ENCODE results near the gene PPM1D.
"Not testable (repeated sequence)": the region's sequence is repeated elsewhere in the genome, so short reads cannot be mapped to it uniquely, and the experiment has no call there.

The PPM1D gene

GRCh38 chr17:60599620-60600489 lies at the start of gene PPM1D:
Gene PPM1D, plus strand, starts transcription at chr17:60600193. Its CDS starts 222 bp downstream, at chr17:60600415.
- no peaks in the 10 kb centered on the region for H3K36me3 ChIP-seq (ENCODE audit: insufficient read depth, low read length)
- peaks cover 18% of the 10 kb centered on the region for H3K4me1 ChIP-seq (ENCODE audit: control insufficient read depth, insufficient read depth, low read length, unreplicated experiment)
- H3K79me2 ChIP-seq (ENCODE audit: control insufficient read depth, insufficient read depth, low read length, unreplicated experiment), result peaks cover 44% of the 10 kb centered on the region
- H3K4me3 ChIP-seq (ENCODE audit: low read depth, low read length), result peak within 1 kb of the TSS; percentile 86
- peak within 1 kb of the TSS; percentile 93 for H2AFZ ChIP-seq (ENCODE audit: low read length, unreplicated experiment)
- peak within 1 kb of the TSS; percentile 87 for H3K27ac ChIP-seq (ENCODE audit: low read depth, low read length)
- H3K27me3 ChIP-seq (ENCODE audit: insufficient read depth, low read length), result no peaks in the 10 kb centered on the region

GRCh38 chr17:60552255-60552654 lies 47.7 kb upstream of the PPM1D start:
- H3K4me1 ChIP-seq (ENCODE audit: control insufficient read depth, insufficient read depth, low read length, unreplicated experiment); H3K27ac ChIP-seq (ENCODE audit: low read depth, low read length); H2AFZ ChIP-seq (ENCODE audit: low read length, unreplicated experiment); H3K4me3 ChIP-seq (ENCODE audit: low read depth, low read length); H3K27me3 ChIP-seq (ENCODE audit: insufficient read depth, low read length); H3K36me3 ChIP-seq (ENCODE audit: insufficient read depth, low read length); H3K79me2 ChIP-seq (ENCODE audit: control insufficient read depth, insufficient read depth, low read length, unreplicated experiment): not testable (repeated sequence)

- H3K27ac ChIP-seq (ENCODE audit: low read depth, low read length), result no peak overlapping the region
- H3K27me3 ChIP-seq (ENCODE audit: insufficient read depth, low read length), result no peaks in the 10 kb centered on the region
- H3K79me2 ChIP-seq (ENCODE audit: control insufficient read depth, insufficient read depth, low read length, unreplicated experiment), result no peaks in the 10 kb centered on the region
- no peak overlapping the region for H3K4me3 ChIP-seq (ENCODE audit: low read depth, low read length)
- no peak overlapping the region for H2AFZ ChIP-seq (ENCODE audit: low read length, unreplicated experiment)
- no peaks in the 10 kb centered on the region for H3K4me1 ChIP-seq (ENCODE audit: control insufficient read depth, insufficient read depth, low read length, unreplicated experiment)
- no peaks in the 10 kb centered on the region for H3K36me3 ChIP-seq (ENCODE audit: insufficient read depth, low read length)
Observed at GRCh38 chr17:60554377-60554788, 45.6 kb upstream of the PPM1D start.

GRCh38 chr17:60555786-60556185 lies 44.2 kb upstream of the PPM1D start:
- Histone ChIP-seq H2AFZ (ENCODE audit: low read length, unreplicated experiment) (no peak overlapping the region), H3K4me3 (ENCODE audit: low read depth, low read length) (no peak overlapping the region), H3K27ac (ENCODE audit: low read depth, low read length) (no peak overlapping the region), H3K79me2 (ENCODE audit: control insufficient read depth, insufficient read depth, low read length, unreplicated experiment) (no peaks in the 10 kb centered on the region), H3K4me1 (ENCODE audit: control insufficient read depth, insufficient read depth, low read length, unreplicated experiment) (no peaks in the 10 kb centered on the region), H3K27me3 (ENCODE audit: insufficient read depth, low read length) (no peaks in the 10 kb centered on the region), H3K36me3 (ENCODE audit: insufficient read depth, low read length) (no peaks in the 10 kb centered on the region)

GRCh38 chr17:60557805-60558204 lies 42.2 kb upstream of the PPM1D start:
- H3K79me2 ChIP-seq (ENCODE audit: control insufficient read depth, insufficient read depth, low read length, unreplicated experiment), result no peaks in the 10 kb centered on the region
- no peak overlapping the region for H3K4me3 ChIP-seq (ENCODE audit: low read depth, low read length)
- H2AFZ ChIP-seq (ENCODE audit: low read length, unreplicated experiment), result no peak overlapping the region
- no peaks in the 10 kb centered on the region for H3K36me3 ChIP-seq (ENCODE audit: insufficient read depth, low read length)
- H3K4me1 ChIP-seq (ENCODE audit: control insufficient read depth, insufficient read depth, low read length, unreplicated experiment), result no peaks in the 10 kb centered on the region
- H3K27ac ChIP-seq (ENCODE audit: low read depth, low read length), result no peak overlapping the region
- H3K27me3 ChIP-seq (ENCODE audit: insufficient read depth, low read length), result no peaks in the 10 kb centered on the region

GRCh38 chr17:60559659-60559994 lies 40.4 kb upstream of the PPM1D start:
- Histone ChIP-seq H3K27me3 (ENCODE audit: insufficient read depth, low read length) (no peaks in the 10 kb centered on the region), H3K36me3 (ENCODE audit: insufficient read depth, low read length) (no peaks in the 10 kb centered on the region), H3K79me2 (ENCODE audit: control insufficient read depth, insufficient read depth, low read length, unreplicated experiment) (no peaks in the 10 kb centered on the region), H3K27ac (ENCODE audit: low read depth, low read length) (no peak overlapping the region), H2AFZ (ENCODE audit: low read length, unreplicated experiment) (no peak overlapping the region), H3K4me1 (ENCODE audit: control insufficient read depth, insufficient read depth, low read length, unreplicated experiment) (no peaks in the 10 kb centered on the region), H3K4me3 (ENCODE audit: low read depth, low read length) (no peak overlapping the region)

GRCh38 chr17:60559995-60560859 lies 39.8 kb upstream of the PPM1D start:
- Histone ChIP-seq H3K79me2 (ENCODE audit: control insufficient read depth, insufficient read depth, low read length, unreplicated experiment) (no peaks in the 10 kb centered on the region), H2AFZ (ENCODE audit: low read length, unreplicated experiment) (no peak overlapping the region), H3K27ac (ENCODE audit: low read depth, low read length) (no peak overlapping the region), H3K4me1 (ENCODE audit: control insufficient read depth, insufficient read depth, low read length, unreplicated experiment) (no peaks in the 10 kb centered on the region), H3K36me3 (ENCODE audit: insufficient read depth, low read length) (no peaks in the 10 kb centered on the region), H3K27me3 (ENCODE audit: insufficient read depth, low read length) (no peaks in the 10 kb centered on the region), H3K4me3 (ENCODE audit: low read depth, low read length) (no peak overlapping the region)

- Histone ChIP-seq H3K4me1 (ENCODE audit: control insufficient read depth, insufficient read depth, low read length, unreplicated experiment) (no peaks in the 10 kb centered on the region), H3K27ac (ENCODE audit: low read depth, low read length) (no peak overlapping the region), H3K36me3 (ENCODE audit: insufficient read depth, low read length) (no peaks in the 10 kb centered on the region), H2AFZ (ENCODE audit: low read length, unreplicated experiment) (no peak overlapping the region), H3K4me3 (ENCODE audit: low read depth, low read length) (no peak overlapping the region), H3K79me2 (ENCODE audit: control insufficient read depth, insufficient read depth, low read length, unreplicated experiment) (no peaks in the 10 kb centered on the region), H3K27me3 (ENCODE audit: insufficient read depth, low read length) (no peaks in the 10 kb centered on the region)
Observed at GRCh38 chr17:60560860-60561257, 39.1 kb upstream of the PPM1D start.

- no peaks in the 10 kb centered on the region for H3K27me3 ChIP-seq (ENCODE audit: insufficient read depth, low read length)
- no peaks in the 10 kb centered on the region for H3K4me1 ChIP-seq (ENCODE audit: control insufficient read depth, insufficient read depth, low read length, unreplicated experiment)
- H3K79me2 ChIP-seq (ENCODE audit: control insufficient read depth, insufficient read depth, low read length, unreplicated experiment), result no peaks in the 10 kb centered on the region
- no peak overlapping the region for H3K27ac ChIP-seq (ENCODE audit: low read depth, low read length)
- H2AFZ ChIP-seq (ENCODE audit: low read length, unreplicated experiment), result no peak overlapping the region
- H3K4me3 ChIP-seq (ENCODE audit: low read depth, low read length), result no peak overlapping the region
- no peaks in the 10 kb centered on the region for H3K36me3 ChIP-seq (ENCODE audit: insufficient read depth, low read length)
Observed at GRCh38 chr17:60562421-60562820, 37.6 kb upstream of the PPM1D start.

- no peak overlapping the region for H3K4me3 ChIP-seq (ENCODE audit: low read depth, low read length)
- no peaks in the 10 kb centered on the region for H3K36me3 ChIP-seq (ENCODE audit: insufficient read depth, low read length)
- no peaks in the 10 kb centered on the region for H3K79me2 ChIP-seq (ENCODE audit: control insufficient read depth, insufficient read depth, low read length, unreplicated experiment)
Observed at GRCh38 chr17:60563743-60564142, 36.2 kb upstream of the PPM1D start.

More at GRCh38 chr17:60563743-60564142, 36.2 kb upstream of the PPM1D start:
- Histone ChIP-seq H2AFZ (ENCODE audit: low read length, unreplicated experiment) (no peak overlapping the region), H3K27me3 (ENCODE audit: insufficient read depth, low read length) (no peaks in the 10 kb centered on the region), H3K4me1 (ENCODE audit: control insufficient read depth, insufficient read depth, low read length, unreplicated experiment) (no peaks in the 10 kb centered on the region), H3K27ac (ENCODE audit: low read depth, low read length) (no peak overlapping the region)

Data from ACC112 (cell line).